CD14-positive monocyte (primary cell): ENCODE results near the gene RIPOR3. TPM values are rescaled to one million over a fixed set of nuclear protein-coding genes. Genes with fewer than 3 reads are reported as not detected.
A peak's percentile ranks its signal among the peaks of the same experiment; 100 is the strongest.

Experiments used
- DNase-seq, 3 donors: peaks; one replicate each; pipeline ENCODE4 v3.0.0-alpha.2; 2011 to 2022
- H2AFZ ChIP-seq: 2 replicates; pipeline ENCODE4 v1.6.0; 2012; ENCODE audit warnings: mild to moderate bottlenecking, low read depth, low read length, inconsistent platforms; ENCODE audit not compliant: insufficient read depth, poor library complexity, severe bottlenecking
- H3K27ac ChIP-seq, 2 donors: 1 replicate in 1 of 2; 2 replicates in 1 of 2; pipeline ENCODE4 v1.5.1; 2012 to 2013; ENCODE audit warnings: low read length in 2 of 2, control low read depth in 1 of 2, inconsistent platforms in 1 of 2, low read depth in 1 of 2, mild to moderate bottlenecking in 1 of 2
- H3K27me3 ChIP-seq, 2 donors: one replicate each; pipeline versions ENCODE4 v1.6.0 to v1.6.1; 2011 to 2013; ENCODE audit warnings: low read length in 2 of 2; ENCODE audit not compliant: control insufficient read depth in 2 of 2, insufficient read depth in 2 of 2
- H3K36me3 ChIP-seq, 2 donors: replicated peaks in 1 of 2; 1 replicate in 1 of 2; 2 replicates in 1 of 2; pipeline versions ENCODE4 v1.5.1 to v1.6.1; 2012 to 2013; ENCODE audit warnings: low read length in 2 of 2, control low read depth in 1 of 2, inconsistent platforms in 1 of 2, mild to moderate bottlenecking in 1 of 2; ENCODE audit not compliant: insufficient read depth in 2 of 2, control insufficient read depth in 1 of 2
- H3K4me1 ChIP-seq, 2 donors: 1 replicate in 1 of 2; 2 replicates in 1 of 2; pipeline versions ENCODE4 v1.5.1 to v1.6.1; 2012 to 2013; ENCODE audit warnings: low read length in 2 of 2, control low read depth in 1 of 2, inconsistent platforms in 1 of 2, mild to moderate bottlenecking in 1 of 2, moderate library complexity in 1 of 2; ENCODE audit not compliant: insufficient read depth in 2 of 2, control insufficient read depth in 1 of 2
- H3K4me2 ChIP-seq: replicated peaks from 2 replicates; pipeline ENCODE3; 2012; ENCODE audit warnings: low read length, moderate library complexity, mild to moderate bottlenecking; ENCODE audit not compliant: poor library complexity, severe bottlenecking; ENCODE audit errors: extremely low read depth
- H3K4me3 ChIP-seq, 3 experiments: fragments of 200-600 bp in 1 of 3; sonication (generic) in 1 of 3; replicated peaks in 1 of 3; 1 replicate in 2 of 3; 2 replicates in 1 of 3; pipeline ENCODE4 v1.5.1; 2011 to 2013; ENCODE audit warnings: low read length in 3 of 3, mild to moderate bottlenecking in 3 of 3, control low read depth in 2 of 3, low read depth in 2 of 3, inconsistent platforms in 1 of 3, moderate library complexity in 1 of 3
- H3K79me2 ChIP-seq: 2 replicates; pipeline ENCODE4 v1.6.0; 2012; ENCODE audit warnings: mild to moderate bottlenecking, control low read depth, inconsistent platforms, low read length, moderate library complexity; ENCODE audit not compliant: insufficient read depth
- H3K9ac ChIP-seq: 2 replicates; pipeline ENCODE4 v1.6.0; 2017; ENCODE audit warnings: low read length, mild to moderate bottlenecking; ENCODE audit not compliant: insufficient read depth, poor library complexity, severe bottlenecking
- H3K9me3 ChIP-seq, 2 donors: replicated peaks in 1 of 2; 1 replicate in 1 of 2; 2 replicates in 1 of 2; pipeline versions ENCODE4 v1.5.1 to v1.6.1; 2012 to 2013; ENCODE audit warnings: low read length in 2 of 2, control low read depth in 1 of 2; ENCODE audit not compliant: control insufficient read depth in 1 of 2, insufficient read depth in 1 of 2
- H4K20me1 ChIP-seq: 2 replicates; pipeline ENCODE4 v1.6.0; 2012; ENCODE audit warnings: mild to moderate bottlenecking, low read length, control low read depth, moderate library complexity; ENCODE audit not compliant: insufficient read depth
- H3K27ac Mint-ChIP-seq, 7 donors: one replicate each; pipeline ENCODE4 v1.8.0; 2020; ENCODE audit warnings: mild to moderate bottlenecking in 7 of 7, mixed read lengths in 7 of 7, moderate library complexity in 6 of 7, inconsistent platforms in 2 of 7
- H3K27me3 Mint-ChIP-seq, 3 donors: one replicate each; pipeline ENCODE4 v1.8.0; 2021 to 2022; ENCODE audit warnings: low read depth in 3 of 3, mild to moderate bottlenecking in 3 of 3, mixed read lengths in 3 of 3, moderate library complexity in 3 of 3, inconsistent platforms in 1 of 3
- H3K36me3 Mint-ChIP-seq, 2 donors: one replicate each; pipeline ENCODE4 v1.8.0; 2020; ENCODE audit warnings: mixed read lengths in 2 of 2, inconsistent platforms in 1 of 2, mild to moderate bottlenecking in 1 of 2
- H3K4me1 Mint-ChIP-seq: one replicate; pipeline ENCODE4 v1.8.0; 2020; ENCODE audit warnings: mild to moderate bottlenecking, mixed read lengths
- H3K4me3 Mint-ChIP-seq, 2 donors: one replicate each; pipeline ENCODE4 v1.8.0; 2020; ENCODE audit warnings: mild to moderate bottlenecking in 2 of 2, mixed read lengths in 2 of 2, moderate library complexity in 1 of 2
- H3K9me3 Mint-ChIP-seq, 7 donors: one replicate each; pipeline ENCODE4 v1.8.0; 2020 to 2022; ENCODE audit warnings: mixed read lengths in 7 of 7, mild to moderate bottlenecking in 6 of 7, moderate library complexity in 6 of 7, inconsistent platforms in 2 of 7
- WGBS: methylation state at CpG from one replicate; pipeline ENCODE4 v1.1.5; 2013; ENCODE audit warnings: missing lambda C conversion rate; ENCODE audit not compliant: insufficient coverage; 5-methylcytosine and 5-hydroxymethylcytosine counted together
- intact Hi-C, 2 donors: fragments of 100-400 bp; cut with micrococcal nuclease; formaldehyde crosslinking; loops; one replicate each; pipeline versions ENCODE4 v1.15.0 to v1.15.1; 2023
- polyA plus RNA-seq, 3 donors: library from polyadenylated mRNA; depleted of rRNA in 1 of 3; unstranded in 2 of 3; stranded (reverse) in 1 of 3; fragments of 300-500 nt in 2 of 3; fragments of >200 nt in 1 of 3; fragmentation: Illumina TruSeq in 2 of 3; gene quantifications; 1 replicate in 2 of 3; 2 replicates in 1 of 3; pipeline ENCODE4 v1.2.3, GENCODE V29; 2012 to 2021
- TF ChIP-seq, protein P1 (sequence below): fragments of 200-600 bp; IDR thresholded peaks from one replicate; pipeline ENCODE4 v1.8.0; 2022; ENCODE audit warnings: antibody characterized with exemption, mild to moderate bottlenecking

RIPOR3 gene
- polyA plus RNA-seq, 3 donors: not detected

DNA sequence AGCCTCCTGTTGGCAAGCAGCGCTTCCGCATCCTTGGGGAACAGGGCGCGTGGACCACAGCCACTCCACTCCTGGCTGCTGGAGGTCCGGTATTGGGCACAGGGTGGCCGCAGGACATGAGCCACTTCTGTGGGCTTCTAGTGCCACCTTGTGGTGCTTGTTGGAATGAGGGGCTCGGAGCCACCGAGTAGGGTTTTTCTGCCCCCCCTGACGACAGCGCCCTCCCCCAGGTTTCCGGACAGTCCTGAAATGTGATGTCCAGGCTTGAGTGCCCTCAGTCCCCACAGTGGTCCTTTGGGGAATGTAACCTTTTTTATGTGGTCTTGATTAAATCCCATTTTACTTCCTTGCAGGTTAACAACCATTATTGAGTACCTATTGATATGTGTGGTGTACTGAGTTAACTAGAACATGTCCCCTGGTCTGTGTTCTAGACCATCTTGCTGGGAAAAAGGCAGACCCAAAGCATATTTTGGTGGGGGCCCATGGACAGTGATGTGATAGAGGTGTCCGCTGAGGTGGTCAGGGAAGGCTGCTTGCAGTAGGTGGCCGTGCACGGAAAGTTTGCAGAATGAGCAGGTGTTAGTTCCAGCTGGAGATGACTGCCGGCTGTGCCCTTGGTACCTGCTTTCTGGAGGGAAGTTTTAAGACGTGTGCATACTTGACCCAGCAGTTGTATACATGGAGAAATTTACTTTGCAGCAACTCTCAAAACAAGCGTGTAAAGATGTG is 111.2 kb downstream of the RIPOR3 start:
- intact Hi-C loops: loop anchor here in 1 of 2 donors (2.0 to 10.0 kb wide), 2 partner anchors 393 to 605 kb away; no protein-coding TSS in a partner anchor
- H3K4me2 ChIP-seq: no peak overlapping the region
- H3K9ac ChIP-seq: no peak overlapping the region
- H3K27me3 ChIP-seq: no peaks in the 10 kb centered on the region
- DNase-seq: peak; percentile 32 to 52 (median 42)
- H3K9me3 Mint-ChIP-seq: no peaks in the 10 kb centered on the region
- TF ChIP-seq, protein P1, sequence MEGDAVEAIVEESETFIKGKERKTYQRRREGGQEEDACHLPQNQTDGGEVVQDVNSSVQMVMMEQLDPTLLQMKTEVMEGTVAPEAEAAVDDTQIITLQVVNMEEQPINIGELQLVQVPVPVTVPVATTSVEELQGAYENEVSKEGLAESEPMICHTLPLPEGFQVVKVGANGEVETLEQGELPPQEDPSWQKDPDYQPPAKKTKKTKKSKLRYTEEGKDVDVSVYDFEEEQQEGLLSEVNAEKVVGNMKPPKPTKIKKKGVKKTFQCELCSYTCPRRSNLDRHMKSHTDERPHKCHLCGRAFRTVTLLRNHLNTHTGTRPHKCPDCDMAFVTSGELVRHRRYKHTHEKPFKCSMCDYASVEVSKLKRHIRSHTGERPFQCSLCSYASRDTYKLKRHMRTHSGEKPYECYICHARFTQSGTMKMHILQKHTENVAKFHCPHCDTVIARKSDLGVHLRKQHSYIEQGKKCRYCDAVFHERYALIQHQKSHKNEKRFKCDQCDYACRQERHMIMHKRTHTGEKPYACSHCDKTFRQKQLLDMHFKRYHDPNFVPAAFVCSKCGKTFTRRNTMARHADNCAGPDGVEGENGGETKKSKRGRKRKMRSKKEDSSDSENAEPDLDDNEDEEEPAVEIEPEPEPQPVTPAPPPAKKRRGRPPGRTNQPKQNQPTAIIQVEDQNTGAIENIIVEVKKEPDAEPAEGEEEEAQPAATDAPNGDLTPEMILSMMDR: peak; percentile 83
- peaks cover 85 to 94% of the 10 kb centered on the region in 2 donors for H3K36me3 Mint-ChIP-seq
- H3K27ac ChIP-seq: no peak overlapping the region
- H3K27ac Mint-ChIP-seq: peak overlapping the region in 3 of 7 donors; percentile 20 to 67 (median 33)
- H3K36me3 ChIP-seq: peaks cover 86 to 92% of the 10 kb centered on the region in 2 donors
- 84% methylated on average over 12 of the region's 17 CpGs for WGBS
- H4K20me1 ChIP-seq: peaks cover 54% of the 10 kb centered on the region
- no peak overlapping the region for H3K4me3 Mint-ChIP-seq
- no peak overlapping the region for H2AFZ ChIP-seq
- no peaks in the 10 kb centered on the region for H3K9me3 ChIP-seq
- H3K4me3 ChIP-seq: no peak overlapping the region
- H3K4me1 Mint-ChIP-seq: peaks cover 2% of the 10 kb centered on the region
- H3K27me3 Mint-ChIP-seq: no peaks in the 10 kb centered on the region
- no peaks in the 10 kb centered on the region for H3K4me1 ChIP-seq
- H3K79me2 ChIP-seq: no peaks in the 10 kb centered on the region

DNA sequence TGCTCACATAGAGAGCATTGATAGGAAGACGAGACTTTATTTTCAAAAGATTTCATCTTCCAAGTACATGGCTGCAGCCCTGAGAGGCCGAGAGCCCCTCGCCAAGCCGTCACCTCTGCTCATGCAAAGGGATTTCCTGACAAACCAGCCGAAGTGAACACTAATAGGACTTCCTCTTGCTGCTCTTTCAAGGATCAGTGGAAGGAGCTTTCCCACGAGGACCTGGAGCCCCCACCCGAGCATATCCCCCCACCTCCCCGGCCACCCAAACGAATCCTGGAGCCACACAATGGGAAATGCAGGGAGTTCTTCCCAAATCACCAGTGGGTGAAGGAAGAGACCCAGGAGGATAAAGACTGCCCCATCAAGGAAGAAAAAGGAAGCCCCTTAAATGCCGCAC is 111.8 kb downstream of the RIPOR3 start:
- TF ChIP-seq, protein P1: no peak
- Histone ChIP-seq H3K4me2 (no peak overlapping the region), H3K9ac (no peak overlapping the region), H3K79me2 (no peaks in the 10 kb centered on the region), H3K27ac (no peak overlapping the region), H3K4me1 (no peaks in the 10 kb centered on the region), H2AFZ (no peak overlapping the region), H4K20me1 (peaks cover 61% of the 10 kb centered on the region), H3K4me3 (no peak overlapping the region), H3K27me3 (no peaks in the 10 kb centered on the region), H3K9me3 (no peaks in the 10 kb centered on the region), H3K36me3 (peaks cover 86 to 92% of the 10 kb centered on the region in 2 donors)
- Mint-ChIP-seq H3K27ac (peak overlapping the region in 1 of 7 donors; percentile 30), H3K4me3 (no peak overlapping the region), H3K4me1 (peaks cover 2% of the 10 kb centered on the region), H3K9me3 (no peaks in the 10 kb centered on the region), H3K27me3 (no peaks in the 10 kb centered on the region), H3K36me3 (peaks cover 87 to 95% of the 10 kb centered on the region in 2 donors)
- intact Hi-C loops: loop anchor here in 1 of 2 donors (5.0 kb wide), 2 partner anchors 102 to 392 kb away; no protein-coding TSS in a partner anchor
- 69% methylated on average over 5 of the region's 10 CpGs for WGBS
- DNase-seq: no peak
